ENCODE data around the gene TRIM38. TPM values are rescaled to one million over a fixed set of nuclear protein-coding genes. Genes with fewer than 3 reads are reported as not detected.
A peak's percentile ranks its signal among the peaks of the same experiment; 100 is the strongest.

TRIM38 gene
- total and polyA plus RNA-seq, 2 donors from 2014 or later = 12.2 to 27.9 TPM

GRCh38 chr6:25968769-25969168 lies 6.2 kb downstream of the TRIM38 start:
- no peak overlapping the region for H3K4me3 ChIP-seq (ENCODE audit: low read length in 3 of 3)
- no peak overlapping the region for H3K27ac ChIP-seq (ENCODE audit: low read depth in 2 of 2, low read length in 2 of 2)
- peaks cover 8 to 34% (median 29%) of the 10 kb centered on the region in 3 donors for H3K4me1 ChIP-seq (ENCODE audit: control insufficient read depth in 2 of 3, insufficient read depth in 2 of 3, low read depth in 1 of 3, low read length in 3 of 3)
- no peaks in the 10 kb centered on the region for H3K27me3 ChIP-seq (ENCODE audit: control insufficient read depth, insufficient read depth, low read length)
- intact Hi-C loops (cut with DNase I) = no loop called here
- no peak for FAIRE-seq
- peaks cover 9 to 40% (median 37%) of the 10 kb centered on the region in 3 donors for H3K36me3 ChIP-seq (ENCODE audit: control insufficient read depth in 2 of 3, insufficient read depth in 3 of 3, low read length in 3 of 3)
- no peak for TF ChIP-seq CTCF (IDR thresholded peaks at IDR 0.05; ENCODE audit: borderline replicate concordance, extremely low read depth, insufficient read depth)
- no peaks in the 10 kb centered on the region for H3K9me3 ChIP-seq (ENCODE audit: control insufficient read depth in 2 of 3, insufficient read depth in 1 of 3, low read length in 3 of 3)
- no peak for DNase-seq
- no peak overlapping the region for H3K9ac ChIP-seq (ENCODE audit: low read length in 3 of 3)

GRCh38 chr6:25971187-25971821 lies 8.7 kb downstream of the TRIM38 start:
- peak; percentile 85 for FAIRE-seq
- Histone ChIP-seq H3K27me3 (ENCODE audit: control insufficient read depth, insufficient read depth, low read length) (no peaks in the 10 kb centered on the region), H3K36me3 (ENCODE audit: control insufficient read depth in 2 of 3, insufficient read depth in 3 of 3, low read length in 3 of 3) (peaks cover 11 to 49% (median 45%) of the 10 kb centered on the region in 3 donors), H3K4me1 (ENCODE audit: control insufficient read depth in 2 of 3, insufficient read depth in 2 of 3, low read depth in 1 of 3, low read length in 3 of 3) (peaks cover 6 to 31% (median 24%) of the 10 kb centered on the region in 3 donors), H3K9me3 (ENCODE audit: control insufficient read depth in 2 of 3, insufficient read depth in 1 of 3, low read length in 3 of 3) (no peaks in the 10 kb centered on the region), H3K4me3 (ENCODE audit: low read length in 3 of 3) (no peak overlapping the region), H3K9ac (ENCODE audit: low read length in 3 of 3) (no peak overlapping the region), H3K27ac (ENCODE audit: low read depth in 2 of 2, low read length in 2 of 2) (peak overlapping the region; percentile 26 to 52)
- DNase-seq = peak in 4 of 5 donors; percentile 63 to 91 (median 74)
- TF ChIP-seq CTCF (IDR thresholded peaks at IDR 0.05; ENCODE audit: borderline replicate concordance, extremely low read depth, insufficient read depth) = no peak
- intact Hi-C loops (cut with DNase I) = no loop called here

GRCh38 chr6:25972128-25972527 lies 9.5 kb downstream of the TRIM38 start:
- H3K9ac ChIP-seq (ENCODE audit: low read length in 3 of 3) = no peak overlapping the region
- H3K36me3 ChIP-seq (ENCODE audit: control insufficient read depth in 2 of 3, insufficient read depth in 3 of 3, low read length in 3 of 3) = peaks cover 11 to 45% (median 41%) of the 10 kb centered on the region in 3 donors
- no peaks in the 10 kb centered on the region for H3K27me3 ChIP-seq (ENCODE audit: control insufficient read depth, insufficient read depth, low read length)
- H3K9me3 ChIP-seq (ENCODE audit: control insufficient read depth in 2 of 3, insufficient read depth in 1 of 3, low read length in 3 of 3) = no peaks in the 10 kb centered on the region
- H3K27ac ChIP-seq (ENCODE audit: low read depth in 2 of 2, low read length in 2 of 2) = peak overlapping the region in 1 of 2 donors; percentile 51
- H3K4me1 ChIP-seq (ENCODE audit: control insufficient read depth in 2 of 3, insufficient read depth in 2 of 3, low read depth in 1 of 3, low read length in 3 of 3) = peaks cover 6 to 24% (median 19%) of the 10 kb centered on the region in 3 donors
- intact Hi-C loops (cut with DNase I) = no loop called here
- no peak overlapping the region for H3K4me3 ChIP-seq (ENCODE audit: low read length in 3 of 3)
- no peak for TF ChIP-seq CTCF (IDR thresholded peaks at IDR 0.05; ENCODE audit: borderline replicate concordance, extremely low read depth, insufficient read depth)
- no peak for DNase-seq
- no peak for FAIRE-seq
